ACC112 (cell line): Measurements from ENCODE around the gene SPATS1.
"Not testable (repeated sequence)": the region's sequence is repeated elsewhere in the genome, so short reads cannot be mapped to it uniquely, and the experiment has no call there.

Source experiments
- H2AFZ ChIP-seq: fragments of 200-600 bp; sonication (generic); one replicate; pipeline ENCODE4 v1.6.0; 2017; ENCODE audit warnings: antibody characterized with exemption, low read length; ENCODE audit not compliant: unreplicated experiment
- H3K27ac ChIP-seq: fragments of 200-600 bp; sonication (generic); 2 replicates; pipeline ENCODE4 v1.5.1; 2014; ENCODE audit warnings: low read depth, mild to moderate bottlenecking, antibody characterized with exemption, low read length, moderate library complexity
- H3K27me3 ChIP-seq: fragments of 200-600 bp; sonication (generic); 2 replicates; pipeline ENCODE4 v1.6.1; 2014; ENCODE audit warnings: mild to moderate bottlenecking, antibody characterized with exemption, low read length, moderate library complexity, mixed read lengths; ENCODE audit not compliant: insufficient read depth
- H3K36me3 ChIP-seq: fragments of 200-600 bp; sonication (generic); 2 replicates; pipeline ENCODE4 v1.6.1; 2016; ENCODE audit warnings: mild to moderate bottlenecking, antibody characterized with exemption, low read length, moderate library complexity, mixed read lengths; ENCODE audit not compliant: insufficient read depth
- H3K4me1 ChIP-seq: fragments of 200-600 bp; sonication (generic); one replicate; pipeline ENCODE4 v1.6.1; 2016; ENCODE audit warnings: low read length, mixed read lengths; ENCODE audit not compliant: insufficient read depth, unreplicated experiment, control insufficient read depth
- H3K4me3 ChIP-seq: fragments of 200-600 bp; sonication (generic); 2 replicates; pipeline ENCODE4 v1.5.1; 2014; ENCODE audit warnings: mild to moderate bottlenecking, low read depth, low read length
- H3K79me2 ChIP-seq: fragments of 200-600 bp; sonication (generic); one replicate; pipeline ENCODE4 v1.6.0; 2016; ENCODE audit warnings: low read length; ENCODE audit not compliant: control insufficient read depth, unreplicated experiment, insufficient read depth

Gene SPATS1

DNA sequence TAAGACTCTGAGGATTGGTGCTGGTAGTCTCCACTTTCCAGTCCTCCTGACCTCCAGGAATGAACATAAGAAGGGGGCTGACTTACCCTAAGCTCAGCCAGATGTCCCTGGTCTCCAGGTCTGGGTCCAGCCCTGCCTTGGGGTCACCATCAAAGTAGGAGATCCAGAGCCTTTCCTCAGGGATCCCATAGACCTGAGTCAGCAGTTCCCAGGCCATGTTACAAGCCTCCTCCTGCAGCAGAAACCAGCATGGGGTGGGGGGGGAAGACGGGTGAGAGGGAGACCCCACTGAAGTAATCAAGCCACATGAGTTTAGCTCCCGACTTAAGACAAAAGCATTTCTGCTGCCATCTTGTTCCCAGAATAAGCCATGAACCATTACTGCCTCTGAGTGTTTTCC, 31.1 kb upstream of the SPATS1 start:
- Histone ChIP-seq H2AFZ (no peak overlapping the region), H3K27me3 (peaks cover 12% of the 10 kb centered on the region), H3K4me1 (peaks cover 8% of the 10 kb centered on the region), H3K79me2 (peaks cover 11% of the 10 kb centered on the region), H3K27ac (no peak overlapping the region), H3K36me3 (peaks cover 19% of the 10 kb centered on the region; the same call in 1 of the 2 replicates), H3K4me3 (no peak overlapping the region; the same call in 1 of the 2 replicates)

DNA sequence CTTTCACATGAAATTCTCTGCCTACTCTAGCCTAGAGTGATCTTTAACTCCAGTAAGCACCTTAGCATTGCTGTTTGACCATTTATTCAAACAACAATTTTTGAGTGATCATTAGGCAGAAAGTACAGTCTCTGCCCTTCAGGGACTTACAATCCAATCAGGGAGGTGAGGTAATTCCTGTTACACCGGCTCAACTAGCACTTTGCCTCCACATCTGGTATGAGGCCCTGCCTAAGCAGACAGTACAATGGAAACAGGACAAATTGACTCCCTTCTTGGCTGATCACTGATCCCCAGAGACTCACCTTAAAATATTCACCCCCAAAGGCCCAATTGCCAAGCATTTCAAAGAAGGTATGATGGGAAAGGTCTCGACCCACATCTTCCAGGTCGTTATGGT, 30.7 kb upstream of the SPATS1 start:
- Histone ChIP-seq H3K27ac (no peak overlapping the region), H3K36me3 (peaks cover 19% of the 10 kb centered on the region; the same call in 1 of the 2 replicates), H3K4me3 (peak overlapping the region; percentile 86), H3K79me2 (peaks cover 11% of the 10 kb centered on the region), H3K27me3 (peaks cover 15% of the 10 kb centered on the region), H2AFZ (no peak overlapping the region), H3K4me1 (peaks cover 8% of the 10 kb centered on the region)

DNA sequence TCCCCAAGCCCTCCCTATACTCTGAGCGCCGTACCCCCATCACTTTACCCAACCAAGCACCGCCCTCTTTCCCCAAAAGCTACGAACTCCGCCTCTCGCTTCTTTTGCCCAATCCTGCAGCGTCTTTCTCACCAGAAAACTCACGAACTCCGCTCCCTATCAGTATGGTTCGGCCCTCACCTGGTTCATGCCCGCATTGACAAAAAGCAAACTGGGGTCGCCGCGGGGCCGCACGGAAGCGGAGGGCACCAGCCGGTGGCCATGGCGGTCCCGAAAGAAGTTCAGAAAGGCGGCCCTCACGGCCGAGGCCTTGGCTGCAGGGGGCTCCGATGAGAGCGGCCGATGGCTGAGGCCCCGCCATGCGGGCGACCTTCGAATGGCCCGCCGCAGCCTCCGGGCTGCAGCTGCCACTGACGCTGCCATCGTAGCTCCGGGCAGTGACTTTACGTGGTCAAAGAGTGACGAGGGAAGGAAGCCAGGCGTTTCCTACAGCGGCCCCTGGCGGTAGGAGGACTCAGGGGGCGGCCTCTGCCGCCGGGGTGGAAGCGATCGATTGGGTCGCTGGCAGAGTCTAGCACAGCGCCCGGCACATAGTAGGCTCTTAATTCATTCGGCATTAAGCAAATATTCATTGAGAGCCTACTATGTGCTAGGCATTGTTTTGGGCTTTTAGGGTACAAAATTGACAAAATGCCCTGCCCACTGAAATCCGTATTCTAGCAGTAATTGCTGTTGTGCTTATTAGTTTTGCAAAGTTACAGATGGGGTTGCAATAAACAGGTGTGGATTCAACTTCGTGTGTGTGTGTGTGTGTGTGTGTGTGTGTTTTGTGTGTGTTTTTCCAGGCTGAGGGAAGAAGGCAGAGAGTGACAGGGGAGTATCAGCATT, 29.3 kb upstream of the SPATS1 start, which contains the start of gene AARS2:
Gene AARS2, minus strand, starts transcription at position 447 of the 888 bp plus-strand sequence. Its CDS starts 24 bp downstream, at position 423.
- H3K4me1 ChIP-seq = peaks cover 8% of the 10 kb centered on the region
- peaks cover 22% of the 10 kb centered on the region for H3K27me3 ChIP-seq
- no peak within 1 kb of the TSS for H3K27ac ChIP-seq
- H3K79me2 ChIP-seq = peaks cover 11% of the 10 kb centered on the region
- peaks cover 19% of the 10 kb centered on the region; the same call in 1 of the 2 replicates for H3K36me3 ChIP-seq
- peak within 1 kb of the TSS; percentile 86 for H3K4me3 ChIP-seq
- peak within 1 kb of the TSS; percentile 79 for H2AFZ ChIP-seq

DNA sequence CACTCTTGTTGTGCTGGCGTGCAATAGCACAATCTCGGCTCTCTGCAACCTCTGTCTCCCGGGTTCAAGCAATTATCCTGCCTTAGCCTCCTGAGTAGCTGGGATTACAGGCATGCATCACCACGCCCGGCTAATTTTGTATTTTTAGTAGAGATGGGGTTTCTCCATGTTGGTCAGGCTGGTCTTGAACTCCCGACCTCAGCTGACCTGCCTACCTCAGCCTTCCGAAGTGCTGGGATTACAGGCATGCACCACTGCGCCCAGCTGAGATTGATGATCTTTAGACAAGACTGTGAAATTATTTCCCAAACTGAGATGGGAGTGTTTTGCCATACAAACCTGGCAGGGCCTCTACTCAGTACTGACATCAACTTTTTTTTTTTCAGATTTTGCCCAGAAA, 27.8 kb upstream of the SPATS1 start:
- H2AFZ ChIP-seq, H3K27ac ChIP-seq, H3K4me1 ChIP-seq, H3K4me3 ChIP-seq: not testable (repeated sequence)
- Histone ChIP-seq H3K27me3 (peaks cover 37% of the 10 kb centered on the region), H3K79me2 (peaks cover 11% of the 10 kb centered on the region), H3K36me3 (peaks cover 17% of the 10 kb centered on the region; the same call in 1 of the 2 replicates)

DNA sequence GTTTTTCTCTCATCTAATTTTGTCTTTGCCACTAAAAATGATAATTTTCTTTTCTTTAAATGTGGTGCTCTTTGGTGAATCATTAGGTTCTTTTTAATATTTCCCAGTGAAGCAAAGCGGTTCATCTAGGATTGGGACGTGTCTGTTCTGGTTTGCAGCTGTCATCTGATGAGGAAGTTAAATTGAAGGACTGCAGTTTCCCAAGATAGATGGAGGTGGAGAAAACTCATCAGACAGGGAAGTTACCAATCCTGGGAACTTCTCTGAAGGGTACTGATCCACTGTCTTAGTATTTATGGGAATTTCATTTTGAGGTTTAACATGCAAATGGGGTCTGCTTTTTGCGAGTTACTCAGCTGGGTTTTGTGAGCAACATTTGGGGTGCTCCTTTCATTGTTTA, 26.9 kb upstream of the SPATS1 start:
- H3K36me3 ChIP-seq = peaks cover 11% of the 10 kb centered on the region; the same call in 1 of the 2 replicates
- H3K27ac ChIP-seq = no peak overlapping the region
- H3K27me3 ChIP-seq = peaks cover 46% of the 10 kb centered on the region
- H3K4me1 ChIP-seq = peaks cover 8% of the 10 kb centered on the region
- no peak overlapping the region for H2AFZ ChIP-seq
- H3K79me2 ChIP-seq = peaks cover 11% of the 10 kb centered on the region
- no peak overlapping the region for H3K4me3 ChIP-seq

DNA sequence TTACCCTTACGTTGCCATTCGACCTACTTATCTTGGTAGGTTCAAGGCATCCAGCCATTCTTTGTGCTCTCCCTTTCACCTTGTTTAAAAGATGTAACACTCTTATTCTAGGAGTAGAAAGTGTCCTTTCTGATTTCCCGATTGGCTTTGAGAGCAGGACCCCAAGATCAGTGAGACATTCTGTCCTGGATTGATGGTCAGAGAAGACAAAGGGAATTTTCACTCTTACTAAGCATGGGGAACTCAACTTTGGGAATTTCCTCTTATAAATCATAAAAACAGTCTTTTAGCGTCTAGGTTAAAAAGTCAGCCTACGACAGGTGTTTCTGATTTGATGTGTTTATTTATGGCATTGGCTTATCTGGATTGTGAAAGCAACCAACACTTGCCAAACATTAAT, 26.5 kb upstream of the SPATS1 start:
- H2AFZ ChIP-seq = no peak overlapping the region
- H3K27me3 ChIP-seq = peaks cover 50% of the 10 kb centered on the region
- H3K4me1 ChIP-seq = peaks cover 8% of the 10 kb centered on the region
- H3K79me2 ChIP-seq = peaks cover 11% of the 10 kb centered on the region
- peaks cover 7% of the 10 kb centered on the region; the same call in 1 of the 2 replicates for H3K36me3 ChIP-seq
- H3K27ac ChIP-seq = no peak overlapping the region
- H3K4me3 ChIP-seq = no peak overlapping the region

DNA sequence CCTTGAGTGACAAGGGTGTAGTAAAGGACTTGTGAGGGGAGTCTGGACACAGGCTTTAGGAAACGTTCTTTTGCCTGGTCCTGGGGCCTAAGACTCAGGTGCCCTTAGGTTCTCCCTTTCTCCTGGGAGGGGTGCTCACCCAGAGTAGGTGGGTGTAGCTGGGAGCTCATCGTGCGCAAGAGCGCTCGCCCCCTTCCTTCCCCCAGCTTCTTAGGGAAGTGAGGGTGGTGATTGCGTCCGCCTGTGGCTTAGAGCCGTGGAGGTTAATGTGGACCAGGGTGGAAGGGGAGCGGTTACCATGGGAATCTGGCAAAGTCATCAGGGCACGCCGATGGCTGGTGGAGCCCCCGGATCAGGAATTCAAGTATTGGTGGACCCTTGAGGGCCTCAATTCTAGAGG, 26.0 kb upstream of the SPATS1 start:
- H3K27me3 ChIP-seq = peaks cover 55% of the 10 kb centered on the region
- peaks cover 8% of the 10 kb centered on the region for H3K4me1 ChIP-seq
- H3K36me3 ChIP-seq = peaks cover 2% of the 10 kb centered on the region; the same call in 1 of the 2 replicates
- no peak overlapping the region for H3K4me3 ChIP-seq
- H3K27ac ChIP-seq = no peak overlapping the region
- no peak overlapping the region for H2AFZ ChIP-seq
- H3K79me2 ChIP-seq = peaks cover 11% of the 10 kb centered on the region

DNA sequence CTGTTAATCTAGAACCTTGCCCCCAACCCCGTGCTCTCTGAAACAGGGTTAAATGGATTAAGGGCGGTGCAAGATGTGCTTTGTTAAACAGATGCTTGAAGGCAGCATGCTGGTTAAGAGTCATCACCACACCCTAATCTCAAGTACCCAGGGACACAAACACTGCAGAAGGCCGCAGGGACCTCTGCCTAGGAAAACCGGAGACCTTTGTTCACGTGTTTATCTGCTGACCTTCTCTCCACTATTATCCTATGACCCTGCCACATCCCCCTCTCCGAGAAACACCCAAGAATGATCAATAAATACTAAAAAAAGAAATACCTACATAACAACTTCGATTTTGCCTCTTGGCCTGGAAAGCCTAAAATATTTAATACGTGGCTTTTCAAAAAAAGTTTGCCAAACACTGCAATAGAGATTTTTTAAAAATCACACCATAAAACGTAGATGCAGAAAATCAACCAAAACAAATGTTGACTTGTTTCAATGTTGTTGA, 25.3 kb upstream of the SPATS1 start:
- not testable (repeated sequence) for H3K4me1 ChIP-seq, H3K79me2 ChIP-seq, H3K36me3 ChIP-seq, H3K27ac ChIP-seq, H2AFZ ChIP-seq, H3K4me3 ChIP-seq
- peaks cover 57% of the 10 kb centered on the region for H3K27me3 ChIP-seq

DNA sequence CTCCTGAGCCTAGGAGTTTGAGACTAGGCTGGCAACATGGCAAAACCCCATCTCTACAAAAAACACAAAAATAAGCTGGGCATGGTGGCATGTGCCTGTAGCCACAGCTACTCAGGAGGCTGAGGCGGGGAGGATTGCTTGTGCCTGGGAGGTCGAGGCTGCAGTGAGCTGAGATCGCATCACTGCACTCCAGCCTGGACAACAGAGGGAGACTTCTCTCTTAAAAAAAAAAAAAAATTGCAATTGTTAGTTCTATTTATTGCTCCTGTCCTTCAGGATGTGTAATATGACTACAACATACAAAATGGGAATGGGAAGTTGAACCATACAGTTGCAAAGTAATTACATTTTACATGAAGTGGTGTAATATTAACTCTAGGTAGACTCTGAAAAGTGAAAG, 21.2 kb upstream of the SPATS1 start:
- H2AFZ ChIP-seq = no peak overlapping the region
- H3K27me3 ChIP-seq = peaks cover 64% of the 10 kb centered on the region
- H3K4me1 ChIP-seq = no peaks in the 10 kb centered on the region
- H3K79me2 ChIP-seq = no peaks in the 10 kb centered on the region
- no peak overlapping the region for H3K4me3 ChIP-seq
- H3K27ac ChIP-seq = no peak overlapping the region
- no peaks in the 10 kb centered on the region for H3K36me3 ChIP-seq

DNA sequence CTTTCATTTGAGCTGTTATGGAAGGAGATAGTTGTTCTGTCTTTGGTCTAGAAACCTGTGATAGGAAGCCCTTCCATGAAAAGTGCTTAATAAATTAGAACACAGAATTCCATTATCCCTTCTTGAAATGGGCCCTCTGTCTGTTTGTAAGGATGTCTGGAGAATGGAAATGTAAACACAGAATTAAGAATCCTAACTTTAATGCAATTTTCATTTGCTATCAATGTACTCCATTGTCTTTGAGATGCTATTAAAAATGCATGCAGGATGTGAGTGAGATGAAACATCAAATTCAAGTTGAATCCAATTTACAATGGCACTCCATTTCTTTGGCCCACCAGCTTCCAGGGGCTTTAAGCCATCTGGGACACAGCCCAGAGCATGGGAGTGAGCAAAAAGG, 15.4 kb upstream of the SPATS1 start:
- Histone ChIP-seq H3K36me3 (no peaks in the 10 kb centered on the region), H3K4me1 (no peaks in the 10 kb centered on the region), H3K27me3 (peaks cover 56% of the 10 kb centered on the region), H3K79me2 (no peaks in the 10 kb centered on the region), H3K27ac (no peak overlapping the region), H3K4me3 (no peak overlapping the region), H2AFZ (no peak overlapping the region)

DNA sequence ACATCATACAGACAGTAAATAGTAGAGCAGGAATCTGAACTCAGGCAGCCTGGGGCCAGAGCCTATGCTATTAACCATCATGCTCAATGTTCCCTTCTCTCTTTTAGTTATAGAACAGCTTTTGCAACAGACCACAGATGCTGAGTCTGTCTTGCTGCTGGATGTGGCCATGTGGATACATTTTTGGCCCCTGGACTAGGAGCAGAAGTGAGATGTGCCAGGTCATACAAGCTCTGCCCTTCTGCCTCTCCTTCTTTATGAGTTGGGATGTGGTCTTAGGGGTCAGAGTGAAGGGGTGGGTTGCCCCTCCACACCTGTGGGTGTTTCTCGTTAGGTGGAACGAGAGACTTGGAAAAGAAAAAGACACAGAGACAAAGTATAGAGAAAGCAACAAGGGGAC, 14.7 kb upstream of the SPATS1 start:
- no peak overlapping the region for H2AFZ ChIP-seq
- no peaks in the 10 kb centered on the region for H3K79me2 ChIP-seq
- no peaks in the 10 kb centered on the region for H3K36me3 ChIP-seq
- H3K27me3 ChIP-seq = peaks cover 52% of the 10 kb centered on the region
- no peak overlapping the region for H3K27ac ChIP-seq
- H3K4me3 ChIP-seq = no peak overlapping the region
- no peaks in the 10 kb centered on the region for H3K4me1 ChIP-seq
